Activated T-helper 1 cell treated with anti-CD3 and anti-CD28 coated beads, Interleukin-12 subunit alpha, Interleukin-12 subunit beta, Interleukin-2, Interleukin-4 antibody, amounts not matched to agents 30 ng/mL and 10 ng/mL and 1 ng/mL, durations not matched to agents 14 hours and 24 hours and 36 hours (primary cell): ENCODE data around the gene KCNK6. TPM values are rescaled to one million over a fixed set of nuclear protein-coding genes. Genes with fewer than 3 reads are reported as not detected.
"Not testable (repeated sequence)": the region's sequence is repeated elsewhere in the genome, so short reads cannot be mapped to it uniquely, and the experiment has no call there.

Experiments used
- DNase-seq: peaks from one replicate; pipeline ENCODE4 v3.0.0; 2021; ENCODE audit warnings: low spot score
- H3K27ac Mint-ChIP-seq: one replicate; pipeline ENCODE4 v1.8.0; 2021; ENCODE audit warnings: mild to moderate bottlenecking, mixed read lengths
- H3K27me3 Mint-ChIP-seq: one replicate; pipeline ENCODE4 v1.8.0; 2022; ENCODE audit warnings: mild to moderate bottlenecking, moderate library complexity, mixed read lengths; ENCODE audit not compliant: insufficient read depth
- H3K36me3 Mint-ChIP-seq: one replicate; pipeline ENCODE4 v1.8.0; 2021; ENCODE audit warnings: low read depth, mixed read lengths
- H3K4me1 Mint-ChIP-seq: one replicate; pipeline ENCODE4 v1.8.0; 2021; ENCODE audit warnings: low read depth, mixed read lengths
- H3K4me3 Mint-ChIP-seq: one replicate; pipeline ENCODE4 v1.8.0; 2021; ENCODE audit warnings: mild to moderate bottlenecking, moderate library complexity, mixed read lengths
- H3K9me3 Mint-ChIP-seq: one replicate; pipeline ENCODE4 v1.8.0; 2021; ENCODE audit warnings: mixed read lengths
- intact Hi-C: fragments of 100-400 bp; cut with micrococcal nuclease; formaldehyde crosslinking; loops from one replicate; pipeline ENCODE4 v1.15.1; 2024
- total RNA-seq: library from RNA; stranded (reverse); gene quantifications from 2 replicates; pipeline ENCODE4 v1.2.3, GENCODE V29; 2022

The KCNK6 gene
- total RNA-seq, 1 donor from 2014 or later = 22.1 TPM

DNA sequence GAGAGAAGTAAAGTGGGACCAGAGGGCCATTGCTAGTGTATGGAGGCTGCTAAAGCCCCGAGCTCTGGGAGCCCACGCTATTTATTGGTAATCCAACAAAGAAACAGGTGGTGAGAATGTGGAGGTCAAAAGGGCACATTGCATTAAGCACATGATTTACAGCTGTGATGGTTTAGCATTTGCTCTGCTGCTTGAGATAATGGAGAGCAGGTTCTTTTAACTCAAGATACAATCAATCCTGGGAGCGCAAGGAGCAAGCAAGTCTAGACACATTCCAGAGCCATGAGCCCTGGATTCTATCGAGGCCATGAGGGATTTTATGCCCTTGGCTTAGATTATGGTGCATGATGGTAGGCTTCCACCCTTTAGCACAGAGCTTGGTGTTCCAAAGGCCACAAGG lies 19.4 kb downstream of the KCNK6 start:
- H3K4me1 Mint-ChIP-seq, DNase-seq, H3K27me3 Mint-ChIP-seq, H3K27ac Mint-ChIP-seq, H3K36me3 Mint-ChIP-seq, H3K9me3 Mint-ChIP-seq: not testable (repeated sequence)
- peak overlapping the region; percentile 4 for H3K4me3 Mint-ChIP-seq
- intact Hi-C loops = loop anchor here (5.0 to 10.0 kb wide), 2 partner anchors 874 to 967 kb away; partner anchors contain the start of genes ZNF527, ZNF569 and ZNF570

DNA sequence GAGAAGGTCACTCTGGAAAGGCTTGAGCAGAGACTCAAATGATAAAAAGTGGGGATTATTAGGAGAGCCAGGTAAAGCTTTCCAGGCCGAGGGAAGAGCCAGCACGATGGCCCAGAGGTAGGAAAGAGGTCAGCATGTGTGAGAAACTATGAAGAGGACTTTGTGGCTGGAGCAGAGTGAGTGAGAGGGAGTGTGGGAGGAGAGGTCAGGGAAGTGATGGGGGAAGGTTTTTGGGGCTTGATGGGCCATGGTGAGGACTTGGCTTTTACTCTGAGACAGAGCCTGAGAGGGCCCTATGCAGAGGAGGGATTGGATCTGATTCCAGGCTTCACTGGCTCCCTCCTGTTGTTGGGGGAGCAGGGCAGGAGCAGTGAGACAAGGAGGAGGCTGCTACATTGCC lies 21.3 kb downstream of the KCNK6 start:
- Mint-ChIP-seq H3K27me3 (no peaks in the 10 kb centered on the region), H3K4me3 (no peak overlapping the region), H3K4me1 (peaks cover 6% of the 10 kb centered on the region), H3K27ac (no peak overlapping the region), H3K36me3 (no peaks in the 10 kb centered on the region), H3K9me3 (no peaks in the 10 kb centered on the region)
- no peak for DNase-seq
- intact Hi-C loops = no loop called here

DNA sequence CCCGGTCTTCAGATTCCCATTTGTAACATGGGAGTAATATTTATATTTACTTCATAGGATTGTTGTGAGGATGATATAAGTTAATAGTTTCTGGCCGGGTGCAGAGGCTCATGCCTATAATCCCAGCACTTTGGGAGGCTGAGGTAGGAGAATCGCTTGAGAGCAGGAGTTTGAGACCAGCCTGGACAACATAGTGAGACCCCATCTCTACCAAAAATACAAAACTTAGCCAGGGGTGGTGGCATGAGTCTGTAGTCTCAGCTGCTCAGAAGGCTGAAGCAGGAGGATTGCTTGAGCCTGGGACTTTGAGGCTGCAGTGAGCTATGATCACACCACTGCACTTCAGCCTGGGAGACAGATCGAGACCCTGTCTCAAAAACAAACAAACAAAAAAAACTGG lies 27.2 kb downstream of the KCNK6 start:
- Mint-ChIP-seq H3K27me3 (peaks cover under 1% of the 10 kb centered on the region), H3K9me3 (no peaks in the 10 kb centered on the region), H3K27ac (no peak overlapping the region), H3K4me3 (no peak overlapping the region), H3K36me3 (no peaks in the 10 kb centered on the region), H3K4me1 (no peaks in the 10 kb centered on the region)
- intact Hi-C loops = no loop called here
- DNase-seq = no peak

GRCh38 chr19:38350883-38351282 lies 31.2 kb downstream of the KCNK6 start:
- intact Hi-C loops = no loop called here
- no peaks in the 10 kb centered on the region for H3K36me3 Mint-ChIP-seq
- peaks cover 10% of the 10 kb centered on the region for H3K27me3 Mint-ChIP-seq
- no peak for DNase-seq
- H3K27ac Mint-ChIP-seq = no peak overlapping the region
- H3K4me3 Mint-ChIP-seq = no peak overlapping the region
- no peaks in the 10 kb centered on the region for H3K4me1 Mint-ChIP-seq
- H3K9me3 Mint-ChIP-seq = no peaks in the 10 kb centered on the region

DNA sequence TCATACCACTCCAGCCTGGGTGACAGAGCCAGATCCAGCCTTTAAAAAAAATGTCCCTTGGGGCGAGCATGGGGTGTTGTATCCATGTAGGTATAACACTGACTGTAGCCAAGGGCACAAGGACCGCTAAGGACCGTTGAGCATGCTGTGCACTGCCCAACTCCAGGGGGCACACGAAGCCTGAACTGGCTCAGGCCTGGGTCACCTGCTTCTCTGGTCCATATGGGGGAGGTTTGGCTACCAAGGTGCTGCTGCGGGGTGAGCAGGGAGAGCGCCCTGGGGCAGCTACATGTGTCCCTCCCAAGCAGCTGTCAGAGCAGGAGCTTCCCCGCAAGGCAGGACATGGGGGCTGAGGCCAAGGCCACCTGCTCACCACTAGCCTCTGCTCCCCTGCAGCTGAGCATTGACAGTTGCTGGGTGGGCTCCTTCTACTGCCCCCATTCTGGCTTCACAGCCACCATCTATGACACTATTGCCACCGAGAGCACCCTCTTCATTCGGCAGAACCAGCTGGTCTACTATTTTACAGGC lies 32.3 kb downstream of the KCNK6 start:
- H3K27ac Mint-ChIP-seq = no peak overlapping the region
- intact Hi-C loops = no loop called here
- H3K27me3 Mint-ChIP-seq = peaks cover 17% of the 10 kb centered on the region
- H3K4me1 Mint-ChIP-seq = no peaks in the 10 kb centered on the region
- no peak for DNase-seq
- no peaks in the 10 kb centered on the region for H3K36me3 Mint-ChIP-seq
- no peak overlapping the region for H3K4me3 Mint-ChIP-seq
- H3K9me3 Mint-ChIP-seq = no peaks in the 10 kb centered on the region

DNA sequence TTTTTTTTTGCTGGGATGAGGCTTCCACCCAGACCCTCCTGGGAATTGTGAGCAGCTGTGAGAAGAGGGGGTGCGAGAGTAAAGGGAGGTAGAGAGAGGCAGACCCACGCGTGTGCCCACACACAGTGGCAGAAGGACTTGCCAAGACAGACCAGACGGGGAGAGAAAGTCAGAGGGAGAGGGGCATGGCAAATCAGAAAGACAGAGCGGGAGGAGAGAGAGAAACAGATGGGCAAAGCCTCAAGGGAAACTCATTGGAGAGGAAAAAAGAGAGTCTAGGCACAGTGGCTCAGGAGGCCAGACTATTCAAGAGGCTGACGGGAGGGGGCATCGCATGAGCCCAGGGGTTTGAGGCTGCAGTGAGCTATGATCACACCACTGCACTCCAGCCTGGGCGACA lies 33.0 kb downstream of the KCNK6 start:
- Mint-ChIP-seq H3K36me3 (no peaks in the 10 kb centered on the region), H3K4me1 (no peaks in the 10 kb centered on the region), H3K9me3 (no peaks in the 10 kb centered on the region), H3K4me3 (no peak overlapping the region), H3K27ac (no peak overlapping the region), H3K27me3 (peaks cover 17% of the 10 kb centered on the region)
- intact Hi-C loops = no loop called here
- no peak for DNase-seq

DNA sequence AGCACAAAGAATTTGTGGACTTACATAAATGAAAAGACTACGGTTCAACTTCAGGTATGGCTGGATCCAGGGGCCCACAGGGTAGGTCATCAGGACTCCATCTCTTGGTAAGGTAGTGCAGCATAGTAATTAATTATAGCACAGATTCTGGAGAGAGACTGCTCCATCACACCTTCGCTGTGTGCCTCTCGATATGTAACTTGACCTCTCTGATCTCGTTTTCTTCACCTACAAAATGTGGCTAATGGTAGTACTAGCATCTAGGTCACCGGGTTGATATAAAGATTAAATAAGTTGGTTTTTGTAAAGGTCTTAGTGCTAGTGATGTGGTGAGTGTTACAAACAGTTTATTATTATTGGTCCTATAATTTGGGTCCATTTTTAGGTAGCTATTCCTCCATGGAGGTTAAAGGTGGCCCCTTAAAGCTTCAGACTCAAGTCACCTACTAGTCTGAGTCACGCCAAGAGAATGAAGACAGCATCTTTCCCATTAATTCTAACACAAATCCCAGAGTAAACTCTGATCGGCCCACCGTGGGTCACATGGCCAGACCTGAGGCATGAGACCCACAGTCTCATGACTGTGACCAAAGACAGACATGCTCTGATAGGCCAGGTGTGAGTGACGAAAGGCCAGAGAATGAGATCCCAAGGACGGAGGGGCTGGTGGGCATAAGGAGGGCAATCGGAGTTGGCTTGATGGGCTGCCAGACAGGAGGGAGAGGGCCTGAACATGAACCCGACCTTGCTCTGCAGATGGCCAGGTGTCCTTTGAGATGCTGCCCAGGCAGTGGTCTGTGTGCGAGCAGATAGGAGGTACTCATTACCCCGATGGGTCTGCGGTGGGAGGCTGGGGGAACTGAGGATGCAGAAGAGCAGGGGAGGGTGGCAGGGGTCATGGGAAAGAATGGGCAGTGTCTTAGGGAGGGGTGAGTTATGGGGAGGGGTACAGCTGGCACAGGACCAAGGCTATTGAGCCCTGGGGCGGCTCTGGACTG lies 36.4 kb downstream of the KCNK6 start:
- no peak for DNase-seq
- Mint-ChIP-seq H3K4me3 (no peak overlapping the region), H3K4me1 (peaks cover 5% of the 10 kb centered on the region), H3K9me3 (no peaks in the 10 kb centered on the region), H3K27me3 (peaks cover 39% of the 10 kb centered on the region), H3K36me3 (no peaks in the 10 kb centered on the region), H3K27ac (no peak overlapping the region)
- intact Hi-C loops = no loop called here

DNA sequence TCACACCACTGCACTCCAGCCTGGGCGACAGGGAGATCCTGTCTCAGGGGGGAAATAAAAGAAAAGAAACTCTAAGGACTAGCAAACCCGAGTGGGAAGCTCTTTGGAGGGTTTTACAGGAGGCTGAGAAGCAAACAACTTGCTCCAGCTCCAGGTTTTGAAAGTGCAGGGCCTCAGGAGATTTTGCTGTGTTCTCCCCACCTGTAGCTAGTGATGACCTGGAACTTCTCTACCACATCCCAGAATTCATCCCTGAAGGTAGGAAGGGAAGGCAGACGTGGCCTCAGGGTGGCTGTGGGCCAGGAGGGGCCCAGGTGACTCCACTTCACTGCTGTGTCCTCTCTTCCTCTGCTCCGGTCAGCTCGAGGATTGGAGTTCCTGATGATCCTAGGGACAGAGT lies 38.4 kb downstream of the KCNK6 start:
- Mint-ChIP-seq H3K27me3 (peaks cover 41% of the 10 kb centered on the region), H3K4me3 (no peak overlapping the region), H3K4me1 (peaks cover 22% of the 10 kb centered on the region), H3K36me3 (no peaks in the 10 kb centered on the region), H3K9me3 (no peaks in the 10 kb centered on the region), H3K27ac (no peak overlapping the region)
- intact Hi-C loops = no loop called here
- no peak for DNase-seq

GRCh38 chr19:38359242-38360021 lies 39.8 kb downstream of the KCNK6 start:
- Mint-ChIP-seq H3K27ac (no peak overlapping the region), H3K4me1 (peaks cover 22% of the 10 kb centered on the region), H3K27me3 (peaks cover 41% of the 10 kb centered on the region), H3K4me3 (no peak overlapping the region), H3K9me3 (no peaks in the 10 kb centered on the region), H3K36me3 (no peaks in the 10 kb centered on the region)
- intact Hi-C loops = no loop called here
- DNase-seq = no peak

GRCh38 chr19:38360351-38360750 lies 40.7 kb downstream of the KCNK6 start:
- intact Hi-C loops = no loop called here
- peaks cover 22% of the 10 kb centered on the region for H3K4me1 Mint-ChIP-seq
- no peak overlapping the region for H3K27ac Mint-ChIP-seq
- peaks cover 39% of the 10 kb centered on the region for H3K27me3 Mint-ChIP-seq
- no peaks in the 10 kb centered on the region for H3K36me3 Mint-ChIP-seq
- no peaks in the 10 kb centered on the region for H3K9me3 Mint-ChIP-seq
- peak overlapping the region; percentile 90 for H3K4me3 Mint-ChIP-seq
- DNase-seq = no peak

- intact Hi-C loops = no loop called here
- H3K4me1 Mint-ChIP-seq = peaks cover 22% of the 10 kb centered on the region
- no peaks in the 10 kb centered on the region for H3K36me3 Mint-ChIP-seq
- H3K27me3 Mint-ChIP-seq = peaks cover 34% of the 10 kb centered on the region
- no peaks in the 10 kb centered on the region for H3K9me3 Mint-ChIP-seq
- H3K4me3 Mint-ChIP-seq = peak overlapping the region; percentile 90
- DNase-seq = no peak
- H3K27ac Mint-ChIP-seq = peak overlapping the region; percentile 22
Measured at GRCh38 chr19:38360839-38361631, 41.4 kb downstream of the KCNK6 start.

DNA sequence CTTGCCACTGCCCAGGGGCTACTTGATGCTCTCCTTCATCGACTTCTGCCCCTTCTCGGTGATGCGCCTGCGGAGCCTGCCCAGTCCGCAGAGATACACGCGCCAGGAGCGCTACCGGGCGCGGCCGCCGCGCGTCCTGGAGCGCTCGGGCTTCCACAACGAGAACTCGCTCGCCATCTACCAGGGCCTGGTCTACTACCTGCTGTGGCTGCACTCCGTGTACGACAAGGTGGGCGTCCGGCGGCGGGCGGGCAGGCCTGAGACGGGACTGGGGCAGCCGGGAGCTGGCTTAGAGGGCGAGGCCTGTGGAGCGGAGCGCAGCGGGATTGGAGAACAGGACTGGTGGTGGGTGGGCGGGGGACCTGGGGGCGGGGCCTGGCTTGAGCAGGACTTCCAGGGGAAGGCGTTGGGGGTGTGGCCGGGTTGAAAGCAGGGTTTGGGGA lies 42.0 kb downstream of the KCNK6 start:
- H3K9me3 Mint-ChIP-seq = no peaks in the 10 kb centered on the region
- H3K36me3 Mint-ChIP-seq = no peaks in the 10 kb centered on the region
- peaks cover 30% of the 10 kb centered on the region for H3K27me3 Mint-ChIP-seq
- intact Hi-C loops = loop anchor here (1.0 to 2.0 kb wide), 6 partner anchors 13 to 489 kb away; partner anchors contain the start of genes GGN, PSMD8, SIPA1L3 and SPRED3
- H3K4me1 Mint-ChIP-seq = peaks cover 22% of the 10 kb centered on the region
- H3K27ac Mint-ChIP-seq = peak overlapping the region; percentile 61
- peak; percentile 69 for DNase-seq
- peak overlapping the region; percentile 90 for H3K4me3 Mint-ChIP-seq
